HG03097 (cell line): ENCODE data around the gene MYL9.
"Not testable (repeated sequence)": the region's sequence is repeated elsewhere in the genome, so short reads cannot be mapped to it uniquely, and the experiment has no call there.

Source experiments
- ATAC-seq: cut with Tn5 transposase; IDR thresholded peaks from one replicate; pipeline ENCODE4 v1.9.1; 2021; ENCODE audit not compliant: unreplicated experiment, low FRiP score

MYL9 gene

GRCh38 chr20:36548006-36548315 is 6.6 kb downstream of the MYL9 start:
- no peak for ATAC-seq

DNA sequence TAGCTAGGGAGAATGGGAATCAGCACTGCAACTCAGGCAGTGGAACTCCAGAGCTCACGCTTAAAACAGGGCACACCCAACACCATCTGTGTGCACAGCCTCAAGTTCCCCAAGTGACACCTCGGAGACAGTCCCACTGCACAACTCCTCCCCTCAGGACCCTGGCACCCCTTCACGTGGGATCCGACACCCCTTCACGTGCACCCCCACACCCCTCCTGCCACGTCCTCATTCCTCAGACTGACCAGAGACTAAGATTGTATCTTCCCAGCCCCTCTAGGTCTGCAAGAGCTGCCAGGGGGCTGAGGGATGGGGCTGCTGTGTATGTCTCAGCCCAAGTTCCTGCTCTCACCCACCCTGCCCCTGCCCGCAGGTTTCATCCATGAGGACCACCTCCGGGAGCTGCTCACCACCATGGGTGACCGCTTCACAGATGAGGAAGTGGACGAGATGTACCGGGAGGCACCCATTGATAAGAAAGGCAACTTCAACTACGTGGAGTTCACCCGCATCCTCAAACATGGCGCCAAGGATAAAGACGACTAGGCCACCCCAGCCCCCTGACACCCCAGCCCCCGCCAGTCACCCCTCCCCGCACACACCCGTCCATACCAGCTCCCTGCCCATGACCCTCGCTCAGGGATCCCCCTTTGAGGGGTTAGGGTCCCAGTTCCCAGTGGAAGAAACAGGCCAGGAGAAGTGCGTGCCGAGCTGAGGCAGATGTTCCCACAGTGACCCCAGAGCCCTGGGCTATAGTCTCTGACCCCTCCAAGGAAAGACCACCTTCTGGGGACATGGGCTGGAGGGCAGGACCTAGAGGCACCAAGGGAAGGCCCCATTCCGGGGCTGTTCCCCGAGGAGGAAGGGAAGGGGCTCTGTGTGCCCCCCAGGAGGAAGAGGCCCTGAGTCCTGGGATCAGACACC is 7.6 kb downstream of the MYL9 start:
- ATAC-seq, result no peak

GRCh38 chr20:36549628-36549941 is 8.3 kb downstream of the MYL9 start:
- no peak for ATAC-seq

DNA sequence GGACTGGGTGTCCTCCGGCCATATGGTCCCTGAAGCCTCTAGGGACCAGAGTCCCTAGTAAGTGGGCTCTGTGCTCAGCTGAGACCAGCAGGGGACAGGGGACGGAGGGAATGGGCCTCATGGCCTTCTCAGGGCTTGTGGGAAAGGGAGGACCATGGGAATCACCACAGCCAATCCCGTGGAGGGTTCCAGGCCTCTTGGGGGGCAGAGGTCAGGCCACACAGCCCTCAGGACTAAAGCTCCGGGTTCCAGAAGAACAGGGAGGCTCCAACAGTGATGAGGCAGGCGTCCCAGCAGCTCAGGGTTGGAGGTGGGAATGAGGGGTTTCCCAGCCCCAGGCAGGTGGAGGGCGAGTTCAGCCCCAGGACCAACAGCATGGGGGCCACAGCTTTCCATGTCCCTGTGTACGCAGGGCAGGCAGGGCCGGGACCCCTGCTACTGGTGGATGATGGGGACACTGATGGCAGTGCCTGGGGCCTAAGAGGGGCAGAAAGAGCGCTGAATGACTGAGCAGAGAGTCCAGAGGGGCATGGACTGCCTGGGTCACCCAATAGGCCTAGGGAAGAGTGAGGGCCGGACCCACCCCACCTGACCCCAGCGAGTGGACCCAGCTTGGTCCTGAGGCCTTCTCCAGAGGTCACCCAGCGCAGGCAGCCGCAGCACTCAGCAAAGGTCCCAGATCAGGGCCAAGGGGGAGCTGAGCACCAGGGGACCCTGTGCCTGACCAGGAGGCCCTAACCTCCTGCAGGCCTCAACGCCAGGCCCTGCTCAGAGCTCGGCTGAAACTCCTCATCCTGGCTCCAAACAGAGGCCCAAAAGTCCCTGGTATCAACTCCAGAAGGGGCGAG is 8.8 kb downstream of the MYL9 start:
- no peak for ATAC-seq

GRCh38 chr20:36550790-36551299 is 9.5 kb downstream of the MYL9 start:
- no peak for ATAC-seq

GRCh38 chr20:36555248-36555647 is 13.9 kb downstream of the MYL9 start:
- no peak for ATAC-seq

GRCh38 chr20:36562724-36563123 is 21.4 kb downstream of the MYL9 start:
- ATAC-seq, result no peak

GRCh38 chr20:36563374-36563773 is 22.1 kb downstream of the MYL9 start:
- ATAC-seq, result no peak

- ATAC-seq, result not testable (repeated sequence)
Observed at GRCh38 chr20:36564078-36564725, 22.9 kb downstream of the MYL9 start.

DNA sequence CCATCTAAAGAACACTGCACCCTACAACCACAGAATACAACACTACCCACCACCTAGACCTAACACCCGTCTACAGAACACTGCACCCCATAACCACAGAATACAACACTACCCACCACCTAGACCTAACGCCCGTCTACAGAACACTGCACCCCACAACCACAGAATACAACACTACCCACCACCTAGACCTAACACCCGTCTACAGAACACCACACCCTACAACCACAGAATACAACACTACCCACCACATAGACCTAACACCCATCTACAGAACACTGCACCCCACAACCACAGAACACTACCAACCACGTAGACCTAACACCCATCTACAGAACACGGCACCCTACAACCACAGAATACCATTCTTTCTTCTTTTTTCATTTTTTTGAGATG is 23.4 kb downstream of the MYL9 start:
- ATAC-seq, result not testable (repeated sequence)

DNA sequence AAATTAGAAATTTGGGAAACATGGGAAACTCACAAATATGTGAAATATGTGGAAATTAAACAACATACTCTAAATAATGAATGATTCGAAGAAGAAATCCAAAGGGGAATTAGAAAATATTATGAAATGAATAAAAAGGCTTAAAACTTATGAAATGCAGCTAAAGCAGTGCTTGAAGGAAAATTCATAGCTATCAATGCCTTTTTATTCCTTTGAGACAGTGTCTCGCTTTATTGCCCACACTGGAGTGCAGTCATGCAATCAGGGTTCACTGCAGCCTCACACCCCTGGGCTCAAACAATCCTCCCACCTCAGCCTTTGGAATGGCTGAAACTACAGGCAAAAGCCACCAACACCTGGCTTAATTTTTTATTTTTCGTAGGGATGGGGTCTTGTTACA is 24.2 kb downstream of the MYL9 start:
- ATAC-seq, result no peak

DNA sequence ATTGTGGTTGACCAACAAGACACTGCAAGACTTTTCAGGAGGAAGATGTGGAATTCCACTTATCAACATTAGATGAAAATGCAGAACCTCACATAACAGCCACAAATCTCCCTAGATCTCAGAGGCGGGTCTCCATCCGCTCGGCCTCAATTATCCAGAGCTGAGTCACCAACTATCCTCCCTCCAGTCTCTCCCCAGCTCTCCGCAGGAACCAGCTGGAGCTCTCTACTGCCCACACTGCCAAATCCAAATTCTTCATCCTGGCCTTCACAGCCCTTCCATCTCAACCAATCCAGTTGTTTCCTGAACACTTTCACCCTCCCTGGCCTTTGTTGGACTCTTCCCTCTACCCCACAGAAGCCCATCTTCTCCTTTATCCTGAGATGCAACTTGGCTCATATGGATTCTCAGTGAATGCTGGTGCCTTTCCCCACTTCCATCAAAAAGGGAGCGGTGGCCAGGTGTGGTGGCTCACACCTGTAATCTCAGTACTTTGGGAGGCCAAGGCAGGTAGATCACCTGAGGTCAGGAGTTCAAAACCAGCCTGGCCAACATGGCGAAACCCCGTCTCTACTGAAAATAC is 28.6 kb downstream of the MYL9 start:
- ATAC-seq, result no peak

DNA sequence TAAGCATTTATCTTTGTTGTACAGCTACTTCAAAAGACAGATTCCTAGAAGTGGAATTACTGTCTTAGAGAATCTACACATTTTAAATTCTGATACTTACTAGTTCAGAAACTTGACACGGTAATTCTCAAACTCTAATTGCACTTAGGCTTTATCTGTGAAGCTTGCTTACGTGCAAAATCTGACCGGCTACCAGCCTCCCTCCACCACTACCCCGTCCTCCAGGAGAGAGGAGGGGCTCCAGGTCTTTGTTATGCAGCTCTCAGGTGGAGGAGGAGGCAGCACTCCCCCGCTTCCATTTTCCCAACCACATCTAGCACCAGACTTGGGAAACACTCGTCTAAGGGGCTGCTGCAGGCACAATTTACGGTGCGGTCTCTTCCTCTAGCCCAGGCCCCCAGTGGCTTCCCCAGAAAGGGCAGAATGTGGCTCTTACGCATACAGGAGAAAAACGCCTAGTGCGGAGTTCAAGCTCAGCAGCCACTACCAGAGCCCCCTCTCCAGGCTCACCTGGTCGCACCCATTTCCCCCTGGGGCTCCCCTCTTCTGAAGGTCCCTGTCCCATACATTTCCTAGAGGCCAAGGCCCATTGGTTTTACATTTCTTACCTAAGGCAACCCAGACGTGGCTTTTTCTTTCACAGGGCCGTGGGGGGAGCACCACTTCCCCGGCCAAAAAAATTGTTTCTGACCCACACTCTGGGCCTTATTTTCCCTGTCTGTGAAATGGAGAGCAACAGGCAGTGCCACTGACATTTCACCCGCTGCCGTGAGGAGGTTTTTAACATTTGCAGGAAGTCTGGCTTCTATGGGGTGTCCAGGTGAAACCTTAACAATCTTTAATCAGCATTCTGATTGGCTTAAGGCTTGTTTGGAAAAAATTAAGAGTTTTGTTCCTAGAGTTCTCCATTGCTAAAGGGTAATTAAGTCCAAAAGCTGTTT is 30.5 kb downstream of the MYL9 start:
- no peak for ATAC-seq

DNA sequence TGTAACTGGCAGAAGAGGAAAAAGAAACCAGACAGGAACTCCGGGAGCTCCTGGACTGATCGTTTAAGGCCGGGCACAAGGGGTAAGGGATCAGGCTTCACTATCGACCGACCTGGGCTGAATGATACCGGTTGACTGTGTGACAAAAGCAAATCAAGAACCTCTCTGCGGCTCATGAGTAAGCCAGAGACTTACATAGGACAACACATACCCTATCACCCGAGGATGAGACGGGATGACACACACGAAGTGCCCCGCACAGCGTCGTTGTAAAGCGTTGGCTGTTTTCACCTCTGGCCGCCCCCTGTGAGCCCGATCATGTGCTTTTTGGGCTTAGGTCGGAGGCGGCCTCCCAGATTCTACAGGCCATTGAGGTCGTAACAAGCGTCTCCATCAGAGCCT is 31.4 kb downstream of the MYL9 start:
- ATAC-seq, result peak; percentile 14

DNA sequence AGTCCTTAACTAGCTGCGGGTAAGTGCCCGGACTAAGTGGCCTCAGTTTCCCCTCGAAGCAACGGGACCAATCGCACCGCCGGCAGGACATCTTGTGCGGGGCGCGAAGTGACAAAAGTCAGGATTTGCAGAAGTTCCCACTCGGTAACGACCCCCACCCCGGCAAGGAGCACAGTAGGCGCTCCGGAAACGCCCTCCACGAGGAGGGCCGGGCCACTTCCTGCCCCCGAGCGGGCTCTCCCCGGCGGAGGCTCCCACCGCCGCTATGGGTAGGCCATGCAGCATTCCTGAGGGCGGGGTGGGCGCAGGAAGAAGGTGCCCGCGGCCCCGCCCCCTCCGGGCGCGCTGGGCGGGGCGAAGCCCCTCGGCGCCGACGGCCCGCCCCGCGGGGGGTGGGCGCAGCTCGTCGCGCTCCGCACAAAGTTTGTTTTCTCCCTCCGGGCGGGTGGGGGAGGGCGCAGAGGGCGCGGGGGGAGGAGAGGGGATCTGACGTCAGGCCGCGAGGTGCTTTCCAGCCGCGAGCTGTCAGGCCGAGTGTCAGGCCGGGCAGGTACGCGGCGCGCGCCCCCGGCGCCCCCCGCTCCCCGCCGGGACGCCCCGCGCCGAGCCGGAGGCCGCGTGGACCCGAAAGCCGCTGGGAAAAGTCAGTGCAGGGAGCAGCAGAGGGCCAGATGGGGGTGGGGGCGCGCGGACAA is 31.9 kb downstream of the MYL9 start, which contains the start of gene TGIF2:
Gene TGIF2, plus strand, starts transcription at position 495 of the 695 bp plus-strand sequence. CDS start 5,178 bp downstream, outside the sequence.
- peak; percentile 68 for ATAC-seq

GRCh38 chr20:36573798-36574365 is 32.6 kb downstream of the MYL9 start:
- peak; percentile 5 for ATAC-seq

DNA sequence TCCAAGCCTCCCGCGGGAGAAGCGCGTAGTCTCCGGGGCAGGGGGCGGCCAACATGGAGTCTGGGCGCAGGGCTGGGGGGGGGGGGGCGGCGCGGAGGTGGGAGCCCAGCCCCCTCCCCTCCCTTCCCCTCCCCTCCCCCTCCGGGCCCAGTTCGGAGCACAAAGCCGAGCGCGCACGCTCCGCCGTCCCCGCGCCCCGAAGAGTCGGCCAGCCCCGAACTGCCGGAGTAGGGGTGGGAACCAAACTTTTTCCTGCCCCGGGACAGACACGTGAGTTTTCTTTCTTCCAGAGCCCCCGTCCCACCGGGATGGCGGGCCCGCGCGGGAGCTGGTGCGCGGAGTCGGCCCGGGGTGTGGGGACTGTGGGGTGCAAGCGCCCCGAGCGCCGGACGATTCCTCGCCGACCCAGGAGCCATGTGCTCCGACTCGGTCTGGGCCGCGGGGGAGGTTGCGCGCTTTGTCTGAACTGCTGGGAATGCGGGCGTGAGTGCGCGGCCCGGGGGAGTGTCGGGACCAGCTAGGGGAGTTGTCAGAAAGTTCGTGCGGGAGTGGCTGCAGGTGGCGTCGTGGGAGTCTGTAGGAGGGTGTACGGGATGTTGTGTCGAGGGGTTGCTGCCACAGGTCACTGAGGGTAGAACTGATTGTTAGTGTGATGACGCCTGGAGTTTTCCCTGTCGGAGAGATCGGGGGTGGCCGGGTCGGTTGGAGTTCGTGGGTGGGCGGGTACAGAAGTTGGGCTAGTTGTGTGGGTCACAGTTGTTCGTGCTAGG is 33.2 kb downstream of the MYL9 start:
- ATAC-seq, result no peak

DNA sequence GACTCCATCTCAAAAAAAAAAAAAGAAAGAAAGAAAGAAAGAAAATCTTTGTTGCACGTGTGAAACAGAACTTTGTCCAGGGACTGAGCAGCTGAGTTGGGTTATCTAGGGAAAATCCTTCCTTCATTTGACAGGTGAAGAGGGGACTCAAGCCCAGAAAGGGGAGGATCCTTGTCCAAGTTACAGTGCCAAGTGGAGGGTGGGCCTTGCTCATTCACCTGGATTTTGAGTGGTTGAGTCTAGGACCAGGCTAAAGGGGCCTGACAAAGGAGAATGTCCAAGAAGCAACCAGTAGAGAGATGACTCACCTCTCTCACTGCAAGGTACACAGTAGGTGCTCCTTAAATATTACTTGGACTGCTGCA is 34.7 kb downstream of the MYL9 start:
- no peak for ATAC-seq
